Measurements from ENCODE around the gene RASGRF2. TPM values are rescaled to one million over a fixed set of nuclear protein-coding genes. Genes with fewer than 3 reads are reported as not detected.
A peak's percentile ranks its signal among the peaks of the same experiment; 100 is the strongest.

RASGRF2 gene
- total RNA-seq, 2 donors from 2014 or later: 1.2 to 2.3 TPM

GRCh38 chr5:81180780-81181460 is 220.8 kb downstream of the RASGRF2 start:
- ATAC-seq: no peak
- no peak for DNase-seq
- intact Hi-C loops (cut with DNase I, micrococcal nuclease): no loop called here

- DNase-seq: no peak
- no peak for ATAC-seq
- intact Hi-C loops (cut with DNase I, micrococcal nuclease): no loop called here
Measured at GRCh38 chr5:81181576-81182316, 221.6 kb downstream of the RASGRF2 start.

- DNase-seq: no peak
Measured at GRCh38 chr5:81182396-81183390, 222.5 kb downstream of the RASGRF2 start.

GRCh38 chr5:81183811-81184748 is 223.9 kb downstream of the RASGRF2 start:
- intact Hi-C loops (cut with DNase I, micrococcal nuclease): no loop called here
- no peak for ATAC-seq
- DNase-seq: no peak

More at GRCh38 chr5:81182396-81183390, 222.5 kb downstream of the RASGRF2 start:
- ATAC-seq: no peak
- intact Hi-C loops (cut with DNase I, micrococcal nuclease): no loop called here

GRCh38 chr5:81184749-81185110 is 224.6 kb downstream of the RASGRF2 start:
- intact Hi-C loops (cut with DNase I, micrococcal nuclease): no loop called here
- no peak for DNase-seq
- no peak for ATAC-seq

- DNase-seq (peak in 1 of 2 donors; percentile 45), ATAC-seq (peak; percentile 76)
- intact Hi-C loops (cut with DNase I, micrococcal nuclease): no loop called here
Measured at GRCh38 chr5:81187885-81188284, 227.7 kb downstream of the RASGRF2 start.

- ATAC-seq (no peak), DNase-seq (no peak)
- intact Hi-C loops (cut with DNase I, micrococcal nuclease): no loop called here
Measured at GRCh38 chr5:81188962-81189361, 228.8 kb downstream of the RASGRF2 start.

- DNase-seq: no peak
- intact Hi-C loops (cut with DNase I, micrococcal nuclease): no loop called here
- ATAC-seq: no peak
Measured at GRCh38 chr5:81189875-81190498, 229.8 kb downstream of the RASGRF2 start.

GRCh38 chr5:81191726-81192372 is 231.7 kb downstream of the RASGRF2 start:
- intact Hi-C loops (cut with DNase I, micrococcal nuclease): no loop called here
- DNase-seq (no peak), ATAC-seq (no peak)

- DNase-seq (no peak), ATAC-seq (no peak)
- intact Hi-C loops (cut with DNase I, micrococcal nuclease): no loop called here
Measured at GRCh38 chr5:81192373-81192750, 232.2 kb downstream of the RASGRF2 start.

GRCh38 chr5:81194633-81195334 is 234.6 kb downstream of the RASGRF2 start:
- DNase-seq (peak; percentile 56 to 87), ATAC-seq (peak; percentile 98)
- intact Hi-C loops (cut with DNase I, micrococcal nuclease): no loop called here

- no peak for ATAC-seq
- intact Hi-C loops (cut with DNase I, micrococcal nuclease): no loop called here
Measured at GRCh38 chr5:81195335-81195929, 235.3 kb downstream of the RASGRF2 start.

GRCh38 chr5:81202655-81203054 is 242.5 kb downstream of the RASGRF2 start:
- no peak for DNase-seq
- intact Hi-C loops (cut with DNase I, micrococcal nuclease): no loop called here
- ATAC-seq: no peak

More at GRCh38 chr5:81195335-81195929, 235.3 kb downstream of the RASGRF2 start:
- no peak for DNase-seq

- ATAC-seq (no peak), DNase-seq (no peak)
- intact Hi-C loops (cut with DNase I, micrococcal nuclease): no loop called here
Measured at GRCh38 chr5:81203729-81204128, 243.6 kb downstream of the RASGRF2 start.

GRCh38 chr5:81204205-81204604 is 244.0 kb downstream of the RASGRF2 start:
- DNase-seq: no peak

GRCh38 chr5:81205058-81205457 is 244.9 kb downstream of the RASGRF2 start:
- intact Hi-C loops (cut with DNase I, micrococcal nuclease): no loop called here
- DNase-seq (no peak), ATAC-seq (no peak)

More at GRCh38 chr5:81204205-81204604, 244.0 kb downstream of the RASGRF2 start:
- intact Hi-C loops (cut with DNase I, micrococcal nuclease): no loop called here
- ATAC-seq: no peak

Data from left colon (tissue), 2 donors.